K562 (cell line): ENCODE data around the gene DLX3. TPM values are rescaled to one million over a fixed set of nuclear protein-coding genes. Genes with fewer than 3 reads are reported as not detected.
A peak's percentile ranks its signal among the peaks of the same experiment; 100 is the strongest.

ENCODE experiments used
- ATAC-seq: fragments of 200-7000 bp; cut with Tn5 transposase; 3 replicates; pipeline ENCODE4 v1.9.1; 2020; ENCODE audit warnings: moderate library complexity
- BruUV-seq: library from RNA; stranded (reverse); fragments of 400-500 nt; replicated peaks from 2 replicates; lab custom pipeline; 2021; lab: Mats Ljungman, UMichigan
- CTCF ChIA-PET: fragments of 300-600 bp; formaldehyde crosslinking; extraction: SDS; loops from one replicate; lab custom pipeline; 2021; ENCODE audit warnings: low intra/inter-chr PET ratio; lab: Yijun Ruan, JAX
- POLR2A ChIA-PET: fragments of 300-600, 350-650 bp; sonication (Branson Sonifier 250); formaldehyde crosslinking; extraction: SDS; loops from one replicate; lab custom pipeline; 2021; ENCODE audit warnings: antibody characterized with exemption, inconsistent platforms; lab: Yijun Ruan, JAX
- DNase-seq, 4 experiments: peaks; one replicate each; pipeline versions ENCODE4 v3.0.0 to v3.0.0-alpha.2; 2011 to 2018; ENCODE audit warnings: low spot score in 3 of 4, mixed read lengths in 3 of 4; ENCODE audit errors: extremely low read depth in 1 of 4
- FAIRE-seq: peaks from 2 replicates; lab custom pipeline; 2011; peaks lifted over from hg19 to GRCh38; lab: Jason Lieb, UNC
- H2AFZ ChIP-seq: 2 replicates; pipeline ENCODE4 v1.6.0; 2011; ENCODE audit warnings: low read depth, low read length, control low read depth, inconsistent platforms
- H3K27ac ChIP-seq: fragments of 200-600 bp; 3 replicates; pipeline ENCODE4 v1.8.0; 2011; ENCODE audit warnings: low read depth, mild to moderate bottlenecking, control low read depth, inconsistent platforms, low read length, moderate library complexity, mixed read lengths; ENCODE audit errors: extremely low read depth
- H3K27me3 ChIP-seq, 2 experiments: fragments of 300-600 bp in 1 of 2; 2 replicates in 1 of 2; 3 replicates in 1 of 2; pipeline versions ENCODE4 v1.6.0 to v1.8.0; 2011; ENCODE audit warnings: inconsistent platforms in 2 of 2, low read length in 2 of 2, mild to moderate bottlenecking in 1 of 2, mixed read lengths in 1 of 2, moderate library complexity in 1 of 2; ENCODE audit not compliant: control insufficient read depth in 2 of 2, insufficient read depth in 2 of 2
- H3K36me3 ChIP-seq: fragments of 300-600 bp; 3 replicates; pipeline ENCODE4 v1.8.0; 2011; ENCODE audit warnings: mild to moderate bottlenecking, low read length, inconsistent platforms; ENCODE audit not compliant: control insufficient read depth, insufficient read depth
- H3K4me1 ChIP-seq, 2 experiments: fragments of 200-600 bp in 1 of 2; replicated peaks in 1 of 2; 2 replicates in 1 of 2; 3 replicates in 1 of 2; pipeline versions ENCODE4 v1.5.1 to v1.8.0; 2011; ENCODE audit warnings: inconsistent platforms in 2 of 2, low read length in 2 of 2, mild to moderate bottlenecking in 1 of 2, mixed read lengths in 1 of 2, moderate library complexity in 1 of 2; ENCODE audit not compliant: control insufficient read depth in 2 of 2, insufficient read depth in 2 of 2
- H3K4me2 ChIP-seq: 2 replicates; pipeline ENCODE4 v1.6.1; 2011; ENCODE audit warnings: low read length, control low read depth, inconsistent platforms, mixed read lengths; ENCODE audit not compliant: insufficient read depth
- H3K4me3 ChIP-seq: fragments of 200-600 bp; sonication (generic), shearing (Covaris generic); 2 replicates; pipeline ENCODE4 v1.5.1; 2016; ENCODE audit warnings: control low read depth, inconsistent platforms
- H3K79me2 ChIP-seq: fragments of 200-600 bp; 3 replicates; pipeline ENCODE4 v1.8.0; 2011; ENCODE audit warnings: low read length, inconsistent platforms; ENCODE audit not compliant: control insufficient read depth, insufficient read depth
- H3K9ac ChIP-seq, 2 experiments: 2 replicates each; pipeline versions ENCODE4 v1.6.0 to v1.6.1; 2011; ENCODE audit warnings: low read depth in 2 of 2, low read length in 2 of 2, control low read depth in 1 of 2, inconsistent platforms in 1 of 2, mild to moderate bottlenecking in 1 of 2, mixed read lengths in 1 of 2; ENCODE audit not compliant: insufficient read depth in 1 of 2
- H3K9me1 ChIP-seq: one replicate; pipeline ENCODE4 v1.6.0; 2011; ENCODE audit warnings: inconsistent platforms, mild to moderate bottlenecking, low read length, moderate library complexity; ENCODE audit not compliant: control insufficient read depth, insufficient read depth
- H3K9me3 ChIP-seq: replicated peaks from 2 replicates; pipeline ENCODE4 v1.5.1; 2011; ENCODE audit warnings: low read depth, low read length, inconsistent platforms; ENCODE audit not compliant: control insufficient read depth, insufficient read depth
- H4K20me1 ChIP-seq: replicated peaks from 2 replicates; pipeline ENCODE4 v1.6.1; 2011; ENCODE audit warnings: low read length, inconsistent platforms, mixed read lengths; ENCODE audit not compliant: control insufficient read depth, insufficient read depth
- ARNT ChIP-seq, 2 experiments: fragments of 450-650 bp; IDR thresholded peaks; 2 replicates each; pipeline ENCODE4 v1.6.1; 2016; ENCODE audit warnings: mild to moderate bottlenecking in 1 of 2
- DNMT1 ChIP-seq: fragments of 450-650 bp; IDR thresholded peaks from 2 replicates; pipeline ENCODE4 v1.6.1; 2016; ENCODE audit warnings: antibody characterized with exemption, mild to moderate bottlenecking
- ELF2 ChIP-seq: fragments of 250-450 bp; sonication (Bioruptor Pico); IDR thresholded peaks from 2 replicates; pipeline ENCODE4 v1.5.0; 2021; ENCODE audit warnings: mild to moderate bottlenecking
- HDAC3 ChIP-seq: fragments of 450-650 bp; IDR thresholded peaks from 2 replicates; pipeline ENCODE4 v1.6.1; 2018; ENCODE audit warnings: borderline replicate concordance, mild to moderate bottlenecking, moderate library complexity; ENCODE audit not compliant: partially characterized antibody
- MEIS2 ChIP-seq: fragments of 450-650 bp; IDR thresholded peaks from 2 replicates; pipeline ENCODE4 v1.6.1; 2014; ENCODE audit warnings: mild to moderate bottlenecking; ENCODE audit not compliant: partially characterized antibody
- RFX5 ChIP-seq: IDR thresholded peaks from 2 replicates; pipeline ENCODE4 v1.6.1; 2011; ENCODE audit warnings: low read depth, mild to moderate bottlenecking, improper control_type of control experiment, low read length
- SP1 ChIP-seq: sonication (generic); formaldehyde crosslinking; IDR thresholded peaks from 2 replicates; pipeline ENCODE4 v1.8.1; 2022; ENCODE audit warnings: mild to moderate bottlenecking, missing genetic modification reagents
- TAF9B ChIP-seq: fragments of 450-650 bp; IDR thresholded peaks from 2 replicates; pipeline ENCODE4 v1.6.1; 2018; ENCODE audit warnings: mild to moderate bottlenecking; ENCODE audit not compliant: partially characterized antibody
- ZBTB1 ChIP-seq: sonication (generic); formaldehyde crosslinking; IDR thresholded peaks from 2 replicates; pipeline ENCODE4 v1.8.1; 2023; ENCODE audit warnings: missing genetic modification reagents, low read depth, mild to moderate bottlenecking, borderline replicate concordance
- ZNF24 ChIP-seq: fragments of 450-650 bp; IDR thresholded peaks from 2 replicates; pipeline ENCODE4 v1.6.1; 2016
- WGBS: fragments of 100-300 bp; shearing (Covaris generic); methylation state at CpG from one replicate; pipeline ENCODE4 v1.1.6; 2016; ENCODE audit warnings: low coverage, mixed read lengths; ENCODE audit not compliant: insufficient coverage; ENCODE audit errors: missing lambda C conversion rate; 5-methylcytosine and 5-hydroxymethylcytosine counted together
- in situ Hi-C: fragments of 300-500 bp; cut with MboI; formaldehyde crosslinking; loops from 4 replicates; pipeline ENCODE4 v1.15.0; 2018; ENCODE audit warnings: inconsistent platforms, mixed read lengths
- intact Hi-C: fragments of 100-400 bp; cut with micrococcal nuclease; formaldehyde crosslinking; loops from 2 replicates; pipeline ENCODE4 v1.14.2; 2022
- polyA plus RNA-seq, 8 experiments: library from polyadenylated mRNA; depleted of rRNA in 4 of 8; stranded (reverse) in 5 of 8; unstranded in 3 of 8; fragments of >200 nt; fragmentation: Nextera tagmentation in 2 of 8; fragmentation: Illumina TruSeq in 1 of 8; extraction: Ambion mirVana in 2 of 8; extraction: Trizol in 1 of 8; gene quantifications; 2 replicates each; pipeline versions ENCODE4 v1.2.1 to v1.2.3, GENCODE V29; 2011 to 2014; ENCODE audit warnings: inconsistent platforms in 1 of 8, missing spikeins in 1 of 8
- total RNA-seq, 7 experiments: library from RNA; depleted of rRNA in 6 of 7; stranded (reverse); fragments of >200 nt in 6 of 7; fragmentation: Illumina TruSeq in 2 of 7; extraction: Trizol in 2 of 7; gene quantifications; 2 replicates each; pipeline versions ENCODE4 v1.2.1 to v1.2.3, GENCODE V29; 2011 to 2021; ENCODE audit warnings: low replicate concordance in 1 of 7
- TF ChIP-seq, protein P1 (sequence below): fragments of 250-450 bp; sonication (Bioruptor Pico); IDR thresholded peaks from 2 replicates; pipeline ENCODE4 v1.8.0; 2022; ENCODE audit warnings: moderate library complexity, mild to moderate bottlenecking, inconsistent platforms
- TF ChIP-seq, protein P2 (sequence below): sonication (generic); formaldehyde crosslinking; IDR thresholded peaks from 2 replicates; pipeline ENCODE4 v1.8.0; 2022; ENCODE audit warnings: mild to moderate bottlenecking, missing genetic modification reagents
- TF ChIP-seq, protein P3 (sequence below): fragments of 450-650 bp; formaldehyde crosslinking; IDR thresholded peaks from 2 replicates; pipeline ENCODE4 v1.4.0; 2020; ENCODE audit warnings: mild to moderate bottlenecking, moderate library complexity
- TF ChIP-seq, protein P4 (sequence below): fragments of 250-450 bp; sonication (Bioruptor Pico); IDR thresholded peaks from 2 replicates; pipeline ENCODE4 v1.5.0; 2022; ENCODE audit warnings: mild to moderate bottlenecking
- TF ChIP-seq, protein P5 (sequence below): fragments of 450-650 bp; conservative IDR thresholded peaks from 2 replicates; pipeline ENCODE4 v1.6.1; 2016; ENCODE audit warnings: missing genetic modification characterization, low read depth, mild to moderate bottlenecking, control low read depth, missing compliant biosample characterization

DLX3 gene
- total and polyA plus RNA-seq, 9 of the 15 experiments (the other 6 are each of a cell fraction or from before 2014, with no cell fraction given): not detected

DNA sequence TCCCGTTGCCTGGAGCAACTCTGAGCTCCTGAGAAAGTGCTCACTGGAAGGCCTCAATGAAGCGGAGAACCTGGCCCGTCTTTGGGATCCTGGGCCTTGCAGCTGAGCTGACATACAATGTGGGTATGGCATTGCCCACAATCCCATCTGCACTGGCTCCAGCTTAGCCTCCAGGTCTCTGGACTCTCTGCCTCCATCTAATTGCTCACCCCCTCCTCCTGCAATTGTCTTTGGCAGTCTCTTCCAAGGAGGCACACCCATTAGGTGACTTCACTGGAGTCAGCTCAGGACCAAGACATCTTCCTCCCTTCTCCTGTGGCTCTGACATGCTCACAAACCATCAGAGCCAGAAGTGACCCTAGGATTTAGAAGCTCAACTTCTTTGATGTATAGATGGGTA, 24.5 kb downstream of the DLX3 start:
- no peak overlapping the region for H3K4me3 ChIP-seq
- no peak overlapping the region for H3K27ac ChIP-seq
- intact Hi-C loops (no loop called here), in situ Hi-C loops (no loop called here)
- ATAC-seq: no peak
- peaks cover 4% of the 10 kb centered on the region; the same call in 1 of the 2 replicates for H4K20me1 ChIP-seq
- no peak overlapping the region for H3K4me2 ChIP-seq
- no peak for FAIRE-seq
- peaks cover 2% of the 10 kb centered on the region for H3K9me1 ChIP-seq
- H3K79me2 ChIP-seq: no peaks in the 10 kb centered on the region
- CTCF ChIA-PET: no interaction called here
- H3K4me1 ChIP-seq: peaks cover 0 to 37% of the 10 kb centered on the region in 2 experiments; a peak in 3 of 5 replicates
- TF ChIP-seq MEIS2 (no peak), DNMT1 (no peak), ZBTB1 (CRISPR knock-in tag) (no peak), ZNF24 (no peak), HDAC3 (no peak), ELF2 (CRISPR knock-in tag) (no peak), RFX5 (no peak), ARNT (IDR thresholded peaks at IDR 0.05) (no peak), TAF9B (no peak), SP1 (CRISPR knock-in tag) (no peak)
- TF ChIP-seq, protein P1, sequence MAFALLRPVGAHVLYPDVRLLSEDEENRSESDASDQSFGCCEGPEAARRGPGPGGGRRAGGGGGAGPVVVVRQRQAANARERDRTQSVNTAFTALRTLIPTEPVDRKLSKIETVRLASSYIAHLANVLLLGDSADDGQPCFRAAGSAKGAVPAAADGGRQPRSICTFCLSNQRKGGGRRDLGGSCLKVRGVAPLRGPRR (CRISPR knock-in tag): no peak
- TF ChIP-seq, protein P2, sequence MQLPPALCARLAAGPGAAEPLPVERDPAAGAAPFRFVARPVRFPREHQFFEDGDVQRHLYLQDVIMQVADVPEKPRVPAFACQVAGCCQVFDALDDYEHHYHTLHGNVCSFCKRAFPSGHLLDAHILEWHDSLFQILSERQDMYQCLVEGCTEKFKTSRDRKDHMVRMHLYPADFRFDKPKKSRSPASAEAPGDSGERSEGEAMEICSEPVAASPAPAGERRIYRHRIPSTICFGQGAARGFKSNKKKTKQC (CRISPR knock-in tag): no peak
- TF ChIP-seq, protein P3, sequence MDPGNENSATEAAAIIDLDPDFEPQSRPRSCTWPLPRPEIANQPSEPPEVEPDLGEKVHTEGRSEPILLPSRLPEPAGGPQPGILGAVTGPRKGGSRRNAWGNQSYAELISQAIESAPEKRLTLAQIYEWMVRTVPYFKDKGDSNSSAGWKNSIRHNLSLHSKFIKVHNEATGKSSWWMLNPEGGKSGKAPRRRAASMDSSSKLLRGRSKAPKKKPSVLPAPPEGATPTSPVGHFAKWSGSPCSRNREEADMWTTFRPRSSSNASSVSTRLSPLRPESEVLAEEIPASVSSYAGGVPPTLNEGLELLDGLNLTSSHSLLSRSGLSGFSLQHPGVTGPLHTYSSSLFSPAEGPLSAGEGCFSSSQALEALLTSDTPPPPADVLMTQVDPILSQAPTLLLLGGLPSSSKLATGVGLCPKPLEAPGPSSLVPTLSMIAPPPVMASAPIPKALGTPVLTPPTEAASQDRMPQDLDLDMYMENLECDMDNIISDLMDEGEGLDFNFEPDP (CRISPR knock-in tag): no peak
- TF ChIP-seq, protein P4, sequence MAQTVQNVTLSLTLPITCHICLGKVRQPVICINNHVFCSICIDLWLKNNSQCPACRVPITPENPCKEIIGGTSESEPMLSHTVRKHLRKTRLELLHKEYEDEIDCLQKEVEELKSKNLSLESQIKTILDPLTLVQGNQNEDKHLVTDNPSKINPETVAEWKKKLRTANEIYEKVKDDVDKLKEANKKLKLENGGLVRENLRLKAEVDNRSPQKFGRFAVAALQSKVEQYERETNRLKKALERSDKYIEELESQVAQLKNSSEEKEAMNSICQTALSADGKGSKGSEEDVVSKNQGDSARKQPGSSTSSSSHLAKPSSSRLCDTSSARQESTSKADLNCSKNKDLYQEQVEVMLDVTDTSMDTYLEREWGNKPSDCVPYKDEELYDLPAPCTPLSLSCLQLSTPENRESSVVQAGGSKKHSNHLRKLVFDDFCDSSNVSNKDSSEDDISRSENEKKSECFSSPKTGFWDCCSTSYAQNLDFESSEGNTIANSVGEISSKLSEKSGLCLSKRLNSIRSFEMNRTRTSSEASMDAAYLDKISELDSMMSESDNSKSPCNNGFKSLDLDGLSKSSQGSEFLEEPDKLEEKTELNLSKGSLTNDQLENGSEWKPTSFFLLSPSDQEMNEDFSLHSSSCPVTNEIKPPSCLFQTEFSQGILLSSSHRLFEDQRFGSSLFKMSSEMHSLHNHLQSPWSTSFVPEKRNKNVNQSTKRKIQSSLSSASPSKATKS (CRISPR knock-in tag): no peak
- TF ChIP-seq, protein P5, sequence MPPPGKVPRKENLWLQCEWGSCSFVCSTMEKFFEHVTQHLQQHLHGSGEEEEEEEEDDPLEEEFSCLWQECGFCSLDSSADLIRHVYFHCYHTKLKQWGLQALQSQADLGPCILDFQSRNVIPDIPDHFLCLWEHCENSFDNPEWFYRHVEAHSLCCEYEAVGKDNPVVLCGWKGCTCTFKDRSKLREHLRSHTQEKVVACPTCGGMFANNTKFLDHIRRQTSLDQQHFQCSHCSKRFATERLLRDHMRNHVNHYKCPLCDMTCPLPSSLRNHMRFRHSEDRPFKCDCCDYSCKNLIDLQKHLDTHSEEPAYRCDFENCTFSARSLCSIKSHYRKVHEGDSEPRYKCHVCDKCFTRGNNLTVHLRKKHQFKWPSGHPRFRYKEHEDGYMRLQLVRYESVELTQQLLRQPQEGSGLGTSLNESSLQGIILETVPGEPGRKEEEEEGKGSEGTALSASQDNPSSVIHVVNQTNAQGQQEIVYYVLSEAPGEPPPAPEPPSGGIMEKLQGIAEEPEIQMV (tag): no peak
- TF ChIP-seq, all 486 proteins: peak for 0
- no TSS peak for BruUV-seq
- peak overlapping the region in 1 of 2 experiments; percentile 2; a peak in 1 of 4 replicates for H3K9ac ChIP-seq
- 34% methylated on average over 3 of the region's 3 CpGs for WGBS
- H3K9me3 ChIP-seq: no peaks in the 10 kb centered on the region
- no peak for DNase-seq
- POLR2A ChIA-PET: interaction anchor here (1.0 kb wide), 1 partner anchor 9 kb away, joined by 4 read pairs; no protein-coding TSS in a partner anchor
- no peaks in the 10 kb centered on the region for H3K36me3 ChIP-seq
- H2AFZ ChIP-seq: no peak overlapping the region
- H3K27me3 ChIP-seq: peaks cover 39 to 83% of the 10 kb centered on the region in 2 experiments
